Neural cell (in vitro differentiated cells): ENCODE data around the gene AIPL1. TPM values are rescaled to one million over a fixed set of nuclear protein-coding genes. Genes with fewer than 3 reads are reported as not detected.
A peak's percentile ranks its signal among the peaks of the same experiment; 100 is the strongest.

Source experiments
- H2AFZ ChIP-seq: fragments of 200-600, 300-800 bp; sonication (generic), shearing (Covaris generic); 2 replicates; pipeline ENCODE4 v1.6.0; 2014; ENCODE audit warnings: low read depth, mild to moderate bottlenecking, antibody characterized with exemption, low read length, moderate library complexity
- H3F3A ChIP-seq: fragments of 200-600 bp; shearing (Covaris generic); 2 replicates; pipeline ENCODE4 v1.6.1; 2016; ENCODE audit warnings: mild to moderate bottlenecking, moderate library complexity, mixed read lengths, antibody characterized with exemption, low read length; ENCODE audit not compliant: insufficient read depth, poor library complexity, severe bottlenecking
- H3K27ac ChIP-seq: fragments of 200-600, 300-800 bp; sonication (generic), shearing (Covaris generic); 2 replicates; pipeline ENCODE4 v1.5.1; 2014; ENCODE audit warnings: mild to moderate bottlenecking, low read length, moderate library complexity
- H3K27me3 ChIP-seq: fragments of 300-800, 200-600 bp; sonication (generic), shearing (Covaris generic); 2 replicates; pipeline ENCODE4 v1.6.0; 2014; ENCODE audit warnings: mild to moderate bottlenecking, low read depth, low read length, moderate library complexity; ENCODE audit not compliant: insufficient read depth
- H3K36me3 ChIP-seq: fragments of 300-800, 200-600 bp; sonication (generic), shearing (Covaris generic); 2 replicates; pipeline ENCODE4 v1.5.1; 2014; ENCODE audit warnings: mild to moderate bottlenecking, antibody characterized with exemption, low read length, moderate library complexity; ENCODE audit not compliant: insufficient read depth
- H3K4me2 ChIP-seq: fragments of 300-800, 200-600 bp; sonication (generic), shearing (Covaris generic); 2 replicates; pipeline ENCODE4 v1.6.0; 2014; ENCODE audit warnings: mild to moderate bottlenecking, low read length
- H3K4me3 ChIP-seq: fragments of 300-800, 200-600 bp; sonication (generic), shearing (Covaris generic); 2 replicates; pipeline ENCODE4 v1.5.1; 2014; ENCODE audit warnings: mild to moderate bottlenecking, low read length, moderate library complexity
- H3K79me2 ChIP-seq: fragments of 200-600 bp; shearing (Covaris generic); replicated peaks from 2 replicates; pipeline ENCODE4 v1.6.0; 2014; ENCODE audit warnings: mild to moderate bottlenecking, low read length, moderate library complexity; ENCODE audit not compliant: insufficient read depth
- H3K9ac ChIP-seq: fragments of 300-800, 200-600 bp; sonication (generic), shearing (Covaris generic); 2 replicates; pipeline ENCODE4 v1.6.1; 2016; ENCODE audit warnings: mild to moderate bottlenecking, low read length, mixed read lengths
- H3K9me2 ChIP-seq: fragments of 200-600 bp; shearing (Covaris generic); 2 replicates; pipeline ENCODE4 v1.6.1; 2016; ENCODE audit warnings: mild to moderate bottlenecking, low read length, mixed read lengths; ENCODE audit not compliant: insufficient read depth
- H3K9me3 ChIP-seq: fragments of 200-600, 300-800 bp; sonication (generic), shearing (Covaris generic); 2 replicates; pipeline ENCODE4 v1.6.1; 2016; ENCODE audit warnings: mild to moderate bottlenecking, mixed run types, low read length, moderate library complexity, mixed read lengths
- H4K20me1 ChIP-seq: fragments of 200-600 bp; shearing (Covaris generic); 2 replicates; pipeline ENCODE4 v1.6.1; 2016; ENCODE audit warnings: mild to moderate bottlenecking, mixed run types; ENCODE audit not compliant: insufficient read depth
- CTCF ChIP-seq: fragments of 450-650 bp; IDR thresholded peaks from 2 replicates; pipeline ENCODE4 v1.5.1; 2014; ENCODE audit warnings: antibody characterized with exemption, mild to moderate bottlenecking, moderate library complexity; ENCODE audit not compliant: poor library complexity, severe bottlenecking
- EP300 ChIP-seq: fragments of 450-650 bp; conservative IDR thresholded peaks from 2 replicates; pipeline ENCODE4 v1.6.1; 2014; ENCODE audit warnings: antibody characterized with exemption, mild to moderate bottlenecking, moderate library complexity; ENCODE audit not compliant: poor library complexity, severe bottlenecking
- EZH2 ChIP-seq: fragments of 200-600, 300-800 bp; shearing (Covaris generic), sonication (generic); IDR thresholded peaks from 2 replicates; pipeline ENCODE4 v1.6.1; 2014; ENCODE audit warnings: antibody characterized with exemption, low read length, borderline replicate concordance, mild to moderate bottlenecking; ENCODE audit not compliant: insufficient read depth, poor library complexity, severe bottlenecking
- MXI1 ChIP-seq: fragments of 450-650 bp; conservative IDR thresholded peaks from 2 replicates; pipeline ENCODE4 v1.6.1; 2014; ENCODE audit warnings: antibody characterized with exemption, mild to moderate bottlenecking; ENCODE audit not compliant: poor library complexity, severe bottlenecking
- POLR2AphosphoS5 ChIP-seq: IDR thresholded peaks from 2 replicates; pipeline ENCODE4 v1.6.1; 2012
- RAD21 ChIP-seq: fragments of 450-650 bp; conservative IDR thresholded peaks from 2 replicates; pipeline ENCODE4 v1.6.1; 2014; ENCODE audit warnings: antibody characterized with exemption, mild to moderate bottlenecking, moderate library complexity
- REST ChIP-seq: IDR thresholded peaks from 2 replicates; pipeline ENCODE4 v1.6.1; 2012; ENCODE audit warnings: borderline replicate concordance
- SMC3 ChIP-seq: fragments of 450-650 bp; conservative IDR thresholded peaks from 2 replicates; pipeline ENCODE4 v1.6.1; 2014; ENCODE audit warnings: antibody characterized with exemption, mild to moderate bottlenecking, moderate library complexity; ENCODE audit not compliant: poor library complexity
- TAF1 ChIP-seq: IDR thresholded peaks from 2 replicates; pipeline ENCODE4 v1.6.1; 2012; ENCODE audit warnings: low read depth
- polyA plus RNA-seq: library from polyadenylated mRNA; depleted of rRNA; stranded (reverse); fragments of >200 nt; gene quantifications from 2 replicates; pipeline ENCODE4 v1.2.3, GENCODE V29; 2014

AIPL1 gene
- polyA plus RNA-seq, 1 donor from 2014 or later, result not detected

- no peak overlapping the region for H3K4me3 ChIP-seq
- H4K20me1 ChIP-seq, result no peaks in the 10 kb centered on the region
- H3K79me2 ChIP-seq, result no peaks in the 10 kb centered on the region
- peak; percentile 41 for TF ChIP-seq RAD21
- no peak for TF ChIP-seq EP300
- no peak for TF ChIP-seq TAF1
- peak; percentile 35 for TF ChIP-seq CTCF
- H2AFZ ChIP-seq, result no peak overlapping the region
- no peaks in the 10 kb centered on the region for H3F3A ChIP-seq
- no peak overlapping the region for H3K27ac ChIP-seq
- no peaks in the 10 kb centered on the region for H3K36me3 ChIP-seq
- no peaks in the 10 kb centered on the region for H3K9me3 ChIP-seq
- no peaks in the 10 kb centered on the region for H3K9me2 ChIP-seq
- no peak overlapping the region for H3K4me2 ChIP-seq
- H3K9ac ChIP-seq, result no peak overlapping the region
- no peaks in the 10 kb centered on the region for H3K27me3 ChIP-seq
Measured at GRCh38 chr17:6427279-6427781, 7.6 kb downstream of the AIPL1 start.

- Histone ChIP-seq H3K9ac (no peak overlapping the region), H3K9me2 (no peaks in the 10 kb centered on the region), H3K27me3 (no peaks in the 10 kb centered on the region), H2AFZ (no peak overlapping the region), H3K79me2 (no peaks in the 10 kb centered on the region), H3K4me3 (no peak overlapping the region), H4K20me1 (no peaks in the 10 kb centered on the region), H3K27ac (no peak overlapping the region), H3K36me3 (no peaks in the 10 kb centered on the region), H3F3A (no peaks in the 10 kb centered on the region), H3K4me2 (no peak overlapping the region), H3K9me3 (no peaks in the 10 kb centered on the region)
- TF ChIP-seq CTCF (no peak), EP300 (no peak), EZH2 (no peak), TAF1 (no peak), REST (no peak), MXI1 (no peak), SMC3 (no peak), POLR2AphosphoS5 (no peak), RAD21 (no peak)
Measured at GRCh38 chr17:6426356-6427101, 8.4 kb downstream of the AIPL1 start.
